Duodenal mucosa (tissue), 2 donors: ENCODE data around the gene ST3GAL6.

Experiments used
- H3K27ac ChIP-seq: one replicate; pipeline ENCODE4 v1.7.0; 2013; ENCODE audit warnings: low read depth, low read length
- H3K27me3 ChIP-seq, 2 donors: one replicate each; pipeline ENCODE4 v1.7.0; 2013; ENCODE audit warnings: low read length in 2 of 2, control low read depth in 1 of 2; ENCODE audit not compliant: insufficient read depth in 2 of 2, control insufficient read depth in 1 of 2
- H3K36me3 ChIP-seq, 2 donors: one replicate each; pipeline ENCODE4 v1.7.0; 2013; ENCODE audit warnings: low read length in 2 of 2, control low read depth in 1 of 2; ENCODE audit not compliant: insufficient read depth in 2 of 2, control insufficient read depth in 1 of 2
- H3K4me1 ChIP-seq, 2 donors: one replicate each; pipeline ENCODE4 v1.7.0; 2013; ENCODE audit warnings: low read length in 2 of 2, control low read depth in 1 of 2; ENCODE audit not compliant: insufficient read depth in 2 of 2, control insufficient read depth in 1 of 2
- H3K4me3 ChIP-seq, 2 donors: one replicate each; pipeline ENCODE4 v1.7.0; 2013; ENCODE audit warnings: low read length in 2 of 2, low read depth in 1 of 2
- H3K9ac ChIP-seq, 2 donors: one replicate each; pipeline ENCODE4 v1.7.0; 2013; ENCODE audit warnings: low read length in 2 of 2, low read depth in 1 of 2
- H3K9me3 ChIP-seq, 2 donors: one replicate each; pipeline ENCODE4 v1.7.0; 2013; ENCODE audit warnings: low read length in 2 of 2, control low read depth in 1 of 2; ENCODE audit not compliant: control insufficient read depth in 1 of 2

ST3GAL6 gene

GRCh38 chr3:98793971-98794370 lies 30.8 kb downstream of the ST3GAL6 start:
- no peak overlapping the region for H3K9ac ChIP-seq
- H3K4me3 ChIP-seq, result no peak overlapping the region
- H3K27ac ChIP-seq, result no peak overlapping the region
- H3K27me3 ChIP-seq, result no peaks in the 10 kb centered on the region
- H3K9me3 ChIP-seq, result no peaks in the 10 kb centered on the region
- H3K4me1 ChIP-seq, result no peaks in the 10 kb centered on the region
- H3K36me3 ChIP-seq, result no peaks in the 10 kb centered on the region

- peaks cover 0 to 4% of the 10 kb centered on the region in 2 donors for H3K36me3 ChIP-seq
- H3K27me3 ChIP-seq, result no peaks in the 10 kb centered on the region
- no peak overlapping the region for H3K27ac ChIP-seq
- H3K9me3 ChIP-seq, result no peaks in the 10 kb centered on the region
- no peak overlapping the region for H3K4me3 ChIP-seq
- H3K4me1 ChIP-seq, result no peaks in the 10 kb centered on the region
- H3K9ac ChIP-seq, result no peak overlapping the region
These were observed 33.2 kb downstream of the ST3GAL6 start for GRCh38 chr3:98796334-98796733.

DNA sequence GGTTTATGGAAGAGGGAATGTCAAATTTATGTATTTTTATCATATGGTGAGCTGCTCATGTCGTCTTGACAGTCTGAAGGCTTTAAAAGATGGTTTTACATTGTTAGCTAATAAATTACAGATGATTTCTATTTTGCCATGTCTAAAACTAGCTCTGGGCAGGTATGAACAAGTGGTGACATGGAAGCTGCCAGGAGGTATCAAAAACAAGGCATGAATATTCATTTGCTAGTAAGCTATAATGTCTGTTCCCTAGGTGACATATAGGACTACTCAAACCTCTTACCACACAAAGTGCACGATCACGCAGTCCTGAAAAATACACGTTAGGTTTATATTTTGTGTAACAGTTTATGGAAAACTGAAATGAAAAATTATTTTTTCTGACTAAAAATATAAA lies 34.8 kb downstream of the ST3GAL6 start:
- H3K27me3 ChIP-seq, result no peaks in the 10 kb centered on the region
- H3K27ac ChIP-seq, result no peak overlapping the region
- H3K9me3 ChIP-seq, result no peaks in the 10 kb centered on the region
- no peak overlapping the region for H3K4me3 ChIP-seq
- H3K9ac ChIP-seq, result no peak overlapping the region
- peaks cover 0 to 4% of the 10 kb centered on the region in 2 donors for H3K36me3 ChIP-seq
- no peaks in the 10 kb centered on the region for H3K4me1 ChIP-seq

GRCh38 chr3:98798820-98799219 lies 35.7 kb downstream of the ST3GAL6 start:
- Histone ChIP-seq H3K4me3 (no peak overlapping the region), H3K4me1 (no peaks in the 10 kb centered on the region), H3K36me3 (peaks cover 0 to 4% of the 10 kb centered on the region in 2 donors), H3K27ac (no peak overlapping the region), H3K9ac (no peak overlapping the region), H3K27me3 (no peaks in the 10 kb centered on the region), H3K9me3 (no peaks in the 10 kb centered on the region)

- H3K27ac ChIP-seq, result no peak overlapping the region
- H3K4me1 ChIP-seq, result no peaks in the 10 kb centered on the region
- H3K36me3 ChIP-seq, result peaks cover 0 to 4% of the 10 kb centered on the region in 2 donors
- H3K9me3 ChIP-seq, result no peaks in the 10 kb centered on the region
- H3K4me3 ChIP-seq, result no peak overlapping the region
- no peaks in the 10 kb centered on the region for H3K27me3 ChIP-seq
- H3K9ac ChIP-seq, result no peak overlapping the region
These were observed 36.3 kb downstream of the ST3GAL6 start for GRCh38 chr3:98799479-98799878.

GRCh38 chr3:98800401-98800800 lies 37.3 kb downstream of the ST3GAL6 start:
- Histone ChIP-seq H3K27me3 (no peaks in the 10 kb centered on the region), H3K9me3 (no peaks in the 10 kb centered on the region), H3K4me1 (no peaks in the 10 kb centered on the region), H3K9ac (no peak overlapping the region), H3K27ac (no peak overlapping the region), H3K4me3 (no peak overlapping the region), H3K36me3 (peaks cover 0 to 5% of the 10 kb centered on the region in 2 donors)

DNA sequence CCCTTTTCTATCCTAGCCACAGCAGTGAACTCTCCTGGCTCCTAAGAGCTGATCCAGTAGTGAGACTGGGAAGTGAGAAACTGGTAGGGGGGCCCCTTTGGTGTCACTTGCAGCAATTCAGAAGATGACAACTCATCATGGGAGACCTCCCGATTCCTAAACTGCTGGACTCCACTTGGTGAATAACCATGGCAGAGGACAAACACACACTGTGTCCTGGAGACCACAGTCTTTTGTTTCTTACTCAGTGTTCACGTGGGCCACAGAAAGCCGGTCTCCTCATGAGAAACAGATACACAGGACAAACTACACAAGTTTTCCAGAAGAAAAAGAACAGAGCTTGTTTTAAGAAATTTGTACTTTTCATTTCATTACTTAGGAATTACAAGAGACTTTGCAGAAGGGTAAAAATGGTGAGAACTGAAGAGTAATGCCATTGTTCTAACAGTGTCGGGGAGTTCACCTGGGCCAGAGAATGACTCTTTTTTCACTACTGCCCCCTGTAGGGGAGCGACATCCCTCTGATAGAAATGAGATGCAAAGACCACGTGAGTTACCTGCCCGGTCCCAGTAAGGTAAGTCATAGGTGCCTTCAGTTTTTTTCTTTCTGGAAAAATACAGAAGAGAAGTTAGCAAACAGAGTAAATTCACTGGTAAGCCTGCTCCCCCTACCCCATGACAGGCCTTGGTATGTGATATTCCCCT lies 38.1 kb downstream of the ST3GAL6 start:
- H3K9ac ChIP-seq, result no peak overlapping the region
- H3K27ac ChIP-seq, result no peak overlapping the region
- no peaks in the 10 kb centered on the region for H3K27me3 ChIP-seq
- no peaks in the 10 kb centered on the region for H3K4me1 ChIP-seq
- H3K4me3 ChIP-seq, result no peak overlapping the region
- H3K9me3 ChIP-seq, result no peaks in the 10 kb centered on the region
- peaks cover 0 to 9% of the 10 kb centered on the region in 2 donors for H3K36me3 ChIP-seq

- H3K9ac ChIP-seq, result no peak overlapping the region
- H3K4me3 ChIP-seq, result no peak overlapping the region
- H3K27ac ChIP-seq, result no peak overlapping the region
- H3K27me3 ChIP-seq, result no peaks in the 10 kb centered on the region
- H3K36me3 ChIP-seq, result peaks cover 0 to 10% of the 10 kb centered on the region in 2 donors
- no peaks in the 10 kb centered on the region for H3K4me1 ChIP-seq
- H3K9me3 ChIP-seq, result no peaks in the 10 kb centered on the region
These were observed 42.4 kb downstream of the ST3GAL6 start for GRCh38 chr3:98805571-98805970.

DNA sequence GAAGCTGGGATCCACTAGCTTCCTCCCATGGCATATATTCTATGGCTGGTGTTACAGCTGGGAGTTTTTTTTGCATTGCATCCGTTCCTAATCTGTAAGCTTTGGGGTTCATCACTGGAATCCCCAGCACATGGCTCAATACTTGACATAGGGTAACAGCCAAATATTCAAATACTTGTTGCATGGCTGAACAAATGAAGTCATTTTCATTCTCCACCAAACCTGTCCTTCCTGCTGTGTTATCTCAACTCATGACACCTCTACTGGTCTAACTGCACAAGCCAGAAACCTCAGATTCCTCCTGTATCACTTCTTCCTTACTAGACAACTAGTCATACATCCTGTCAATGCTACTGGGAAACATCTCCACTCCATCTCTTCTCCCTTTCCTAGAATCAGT lies 43.4 kb downstream of the ST3GAL6 start:
- Histone ChIP-seq H3K27me3 (no peaks in the 10 kb centered on the region), H3K36me3 (peaks cover 0 to 13% of the 10 kb centered on the region in 2 donors), H3K27ac (no peak overlapping the region), H3K9me3 (no peaks in the 10 kb centered on the region), H3K4me3 (no peak overlapping the region), H3K4me1 (no peaks in the 10 kb centered on the region), H3K9ac (no peak overlapping the region)

GRCh38 chr3:98807011-98807410 lies 43.9 kb downstream of the ST3GAL6 start:
- Histone ChIP-seq H3K9me3 (no peaks in the 10 kb centered on the region), H3K27me3 (no peaks in the 10 kb centered on the region), H3K36me3 (peaks cover 0 to 13% of the 10 kb centered on the region in 2 donors), H3K4me1 (no peaks in the 10 kb centered on the region), H3K9ac (no peak overlapping the region), H3K4me3 (no peak overlapping the region), H3K27ac (no peak overlapping the region)
